HTR-8/SVneo (cell line): ENCODE results near the gene RPS15A.

Experiments
- DNase-seq: peaks from one replicate; pipeline ENCODE4 v3.0.0; 2011; ENCODE audit warnings: low spot score, mixed read lengths; ENCODE audit not compliant: insufficient read length
- FAIRE-seq: peaks from 2 replicates; lab custom pipeline; 2011; peaks lifted over from hg19 to GRCh38; lab: Jason Lieb, UNC

RPS15A gene

GRCh38 chr16:18789850-18790706 lies at the start of gene RPS15A:
Gene RPS15A, minus strand, starts transcription at chr16:18790334. Its CDS starts 1,221 bp downstream, at chr16:18789113.
- no peak for FAIRE-seq

GRCh38 chr16:18839555-18839954 lies 49.4 kb upstream of the RPS15A start:
- DNase-seq (no peak), FAIRE-seq (no peak)

More at GRCh38 chr16:18789850-18790706, at the start of gene RPS15A:
- DNase-seq: peak; percentile 96

GRCh38 chr16:18836702-18837101 lies 46.6 kb upstream of the RPS15A start:
- DNase-seq (no peak), FAIRE-seq (no peak)

GRCh38 chr16:18834864-18835263 lies 44.7 kb upstream of the RPS15A start:
- FAIRE-seq: no peak
- no peak for DNase-seq

GRCh38 chr16:18833707-18834505 lies 43.8 kb upstream of the RPS15A start:
- no peak for DNase-seq
- FAIRE-seq: no peak

GRCh38 chr16:18832613-18833012 lies 42.5 kb upstream of the RPS15A start:
- FAIRE-seq (no peak), DNase-seq (no peak)

- FAIRE-seq: no peak
- no peak for DNase-seq
These were observed 41.9 kb upstream of the RPS15A start for GRCh38 chr16:18832006-18832405.

GRCh38 chr16:18829251-18829650 lies 39.1 kb upstream of the RPS15A start:
- FAIRE-seq (no peak), DNase-seq (no peak)

GRCh38 chr16:18827890-18828289 lies 37.8 kb upstream of the RPS15A start:
- no peak for DNase-seq
- no peak for FAIRE-seq

GRCh38 chr16:18816286-18816685 lies 26.2 kb upstream of the RPS15A start:
- DNase-seq (no peak), FAIRE-seq (no peak)

GRCh38 chr16:18811925-18812324 lies 21.8 kb upstream of the RPS15A start:
- FAIRE-seq: no peak
- no peak for DNase-seq

GRCh38 chr16:18809165-18809564 lies 19.0 kb upstream of the RPS15A start:
- no peak for FAIRE-seq
- no peak for DNase-seq

GRCh38 chr16:18805257-18805773 lies 15.2 kb upstream of the RPS15A start:
- FAIRE-seq: no peak
- no peak for DNase-seq

- FAIRE-seq: no peak
- DNase-seq: no peak
These were observed 14.4 kb upstream of the RPS15A start for GRCh38 chr16:18804540-18804939.

- no peak for DNase-seq
These were observed 13.7 kb upstream of the RPS15A start for GRCh38 chr16:18803569-18804462.

GRCh38 chr16:18802767-18803343 lies 12.7 kb upstream of the RPS15A start:
- FAIRE-seq (no peak), DNase-seq (no peak)

More at GRCh38 chr16:18803569-18804462, 13.7 kb upstream of the RPS15A start:
- no peak for FAIRE-seq

GRCh38 chr16:18801145-18801972 lies 11.2 kb upstream of the RPS15A start, which contains the start of gene ARL6IP1:
Gene ARL6IP1, minus strand, starts transcription at chr16:18801549. Its CDS starts 83 bp downstream, at chr16:18801466.
- peak; percentile 93 for FAIRE-seq
- DNase-seq: peak; percentile 98

GRCh38 chr16:18800775-18801144 lies 10.6 kb upstream of the RPS15A start:
- no peak for DNase-seq
- FAIRE-seq: no peak

GRCh38 chr16:18800293-18800692 lies 10.2 kb upstream of the RPS15A start:
- FAIRE-seq (no peak), DNase-seq (no peak)
